ENCODE data around the gene APOE. TPM values are rescaled to one million over a fixed set of nuclear protein-coding genes. Genes with fewer than 3 reads are reported as not detected.

Gene APOE
- total RNA-seq, 4 donors from 2014 or later = 199 to 635 (median 313) TPM

GRCh38 chr19:44903602-44904425, 1.8 kb upstream of the APOE start:
- DNase-seq = peak; percentile 57 to 59
- Histone ChIP-seq H3K27me3 (peaks cover 4% of the 10 kb centered on the region), H3K4me3 (replicated peaks in 1 of 3) (no peak overlapping the region), H3K27ac (no peak overlapping the region), H3K4me1 (peaks cover 0 to 8% of the 10 kb centered on the region in 2 donors), H3K9me3 (no peaks in the 10 kb centered on the region), H3K36me3 (peaks cover 0 to 30% of the 10 kb centered on the region in 2 donors)
- WGBS, 2 donors = 5 to 16% methylated on average over 17 to 21 of the region's 24 CpGs
- TF ChIP-seq, protein P1, sequence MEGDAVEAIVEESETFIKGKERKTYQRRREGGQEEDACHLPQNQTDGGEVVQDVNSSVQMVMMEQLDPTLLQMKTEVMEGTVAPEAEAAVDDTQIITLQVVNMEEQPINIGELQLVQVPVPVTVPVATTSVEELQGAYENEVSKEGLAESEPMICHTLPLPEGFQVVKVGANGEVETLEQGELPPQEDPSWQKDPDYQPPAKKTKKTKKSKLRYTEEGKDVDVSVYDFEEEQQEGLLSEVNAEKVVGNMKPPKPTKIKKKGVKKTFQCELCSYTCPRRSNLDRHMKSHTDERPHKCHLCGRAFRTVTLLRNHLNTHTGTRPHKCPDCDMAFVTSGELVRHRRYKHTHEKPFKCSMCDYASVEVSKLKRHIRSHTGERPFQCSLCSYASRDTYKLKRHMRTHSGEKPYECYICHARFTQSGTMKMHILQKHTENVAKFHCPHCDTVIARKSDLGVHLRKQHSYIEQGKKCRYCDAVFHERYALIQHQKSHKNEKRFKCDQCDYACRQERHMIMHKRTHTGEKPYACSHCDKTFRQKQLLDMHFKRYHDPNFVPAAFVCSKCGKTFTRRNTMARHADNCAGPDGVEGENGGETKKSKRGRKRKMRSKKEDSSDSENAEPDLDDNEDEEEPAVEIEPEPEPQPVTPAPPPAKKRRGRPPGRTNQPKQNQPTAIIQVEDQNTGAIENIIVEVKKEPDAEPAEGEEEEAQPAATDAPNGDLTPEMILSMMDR (IDR thresholded peaks at IDR 0.05) = peak; percentile 81 to 99 (median 96)
- no peak for TF ChIP-seq POLR2A (IDR thresholded peaks at IDR 0.05)
- intact Hi-C loops (cut with DNase I) = loop anchor here (2.0 kb wide), 1 partner anchor 47 kb away; no protein-coding TSS in a partner anchor

- intact Hi-C loops (cut with DNase I) = loop anchor here (2.0 kb wide), 1 partner anchor 46 kb away; no protein-coding TSS in a partner anchor
- 74% methylated on average over 12 of the region's 12 CpGs for WGBS, 2 donors
- TF ChIP-seq, protein P1 (IDR thresholded peaks at IDR 0.05) = no peak
- no peak for TF ChIP-seq POLR2A (IDR thresholded peaks at IDR 0.05)
Measured at GRCh38 chr19:44904426-44904994, 1.1 kb upstream of the APOE start.

GRCh38 chr19:44907613-44908012, 2.0 kb downstream of the APOE start:
- TF ChIP-seq, protein P1 (IDR thresholded peaks at IDR 0.05) = no peak
- no peak for TF ChIP-seq POLR2A (IDR thresholded peaks at IDR 0.05)
- intact Hi-C loops (cut with DNase I) = no loop called here
- Histone ChIP-seq H3K4me3 (replicated peaks in 1 of 3) (no peak overlapping the region), H3K27me3 (peaks cover 4% of the 10 kb centered on the region), H3K9me3 (no peaks in the 10 kb centered on the region), H3K36me3 (peaks cover 0 to 5% of the 10 kb centered on the region in 2 donors), H3K27ac (no peak overlapping the region), H3K4me1 (peaks cover 0 to 18% of the 10 kb centered on the region in 2 donors)
- 94 to 95% methylated on average over 9 to 11 of the region's 12 CpGs for WGBS, 2 donors
- DNase-seq = no peak

More at GRCh38 chr19:44904426-44904994, 1.1 kb upstream of the APOE start:
- Histone ChIP-seq H3K27ac (no peak overlapping the region), H3K9me3 (no peaks in the 10 kb centered on the region), H3K36me3 (peaks cover 0 to 26% of the 10 kb centered on the region in 2 donors), H3K4me3 (replicated peaks in 1 of 3) (no peak overlapping the region), H3K4me1 (peaks cover 0 to 8% of the 10 kb centered on the region in 2 donors), H3K27me3 (peaks cover 4% of the 10 kb centered on the region)
- no peak for DNase-seq

GRCh38 chr19:44908074-44908835, 2.7 kb downstream of the APOE start:
- no peak for DNase-seq
- H3K27me3 ChIP-seq = peaks cover 4% of the 10 kb centered on the region
- H3K9me3 ChIP-seq = no peaks in the 10 kb centered on the region
- intact Hi-C loops (cut with DNase I) = no loop called here
- H3K36me3 ChIP-seq = peaks cover 0 to 1% of the 10 kb centered on the region in 2 donors
- H3K4me3 ChIP-seq (replicated peaks in 1 of 3) = no peak overlapping the region
- TF ChIP-seq POLR2A (IDR thresholded peaks at IDR 0.05) = no peak
- TF ChIP-seq, protein P1 (IDR thresholded peaks at IDR 0.05) = no peak
- 91 to 95% methylated on average over 23 to 45 of the region's 46 CpGs for WGBS, 2 donors
- H3K27ac ChIP-seq = no peak overlapping the region
- H3K4me1 ChIP-seq = peaks cover 0 to 18% of the 10 kb centered on the region in 2 donors

Data from thyroid gland (tissue), 4 donors.